ENCODE results near the gene PCDHGA8.

DNA sequence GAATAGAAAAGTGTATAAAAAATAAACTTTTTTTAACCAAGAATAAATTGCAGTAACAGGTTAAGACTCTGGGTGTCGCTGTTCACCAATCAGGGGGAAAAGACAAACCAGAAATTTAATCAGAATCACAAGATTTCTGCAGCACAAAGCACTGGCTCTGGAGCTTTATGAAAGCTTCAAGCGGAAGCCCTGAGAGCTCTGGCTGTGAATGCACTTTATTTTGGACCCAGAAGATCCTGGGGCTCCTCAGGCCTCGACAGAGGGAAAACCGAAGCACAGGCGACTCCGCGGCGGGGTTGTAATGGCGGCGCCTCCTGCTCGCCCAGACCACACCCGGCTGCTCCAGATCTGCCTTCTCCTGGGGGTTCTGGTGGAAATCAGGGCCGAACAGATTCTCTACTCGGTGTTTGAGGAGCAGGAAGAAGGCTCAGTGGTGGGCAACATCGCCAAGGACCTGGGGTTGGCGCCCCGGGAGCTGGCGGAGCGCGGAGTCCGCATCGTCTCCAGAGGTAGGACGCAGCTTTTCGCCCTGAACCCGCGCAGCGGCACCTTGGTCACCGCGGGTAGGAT lies 37.4 kb upstream of the PCDHGA8 start, which contains the start of gene PCDHGA4:
- TF ChIP-seq, protein P1, sequence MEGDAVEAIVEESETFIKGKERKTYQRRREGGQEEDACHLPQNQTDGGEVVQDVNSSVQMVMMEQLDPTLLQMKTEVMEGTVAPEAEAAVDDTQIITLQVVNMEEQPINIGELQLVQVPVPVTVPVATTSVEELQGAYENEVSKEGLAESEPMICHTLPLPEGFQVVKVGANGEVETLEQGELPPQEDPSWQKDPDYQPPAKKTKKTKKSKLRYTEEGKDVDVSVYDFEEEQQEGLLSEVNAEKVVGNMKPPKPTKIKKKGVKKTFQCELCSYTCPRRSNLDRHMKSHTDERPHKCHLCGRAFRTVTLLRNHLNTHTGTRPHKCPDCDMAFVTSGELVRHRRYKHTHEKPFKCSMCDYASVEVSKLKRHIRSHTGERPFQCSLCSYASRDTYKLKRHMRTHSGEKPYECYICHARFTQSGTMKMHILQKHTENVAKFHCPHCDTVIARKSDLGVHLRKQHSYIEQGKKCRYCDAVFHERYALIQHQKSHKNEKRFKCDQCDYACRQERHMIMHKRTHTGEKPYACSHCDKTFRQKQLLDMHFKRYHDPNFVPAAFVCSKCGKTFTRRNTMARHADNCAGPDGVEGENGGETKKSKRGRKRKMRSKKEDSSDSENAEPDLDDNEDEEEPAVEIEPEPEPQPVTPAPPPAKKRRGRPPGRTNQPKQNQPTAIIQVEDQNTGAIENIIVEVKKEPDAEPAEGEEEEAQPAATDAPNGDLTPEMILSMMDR (IDR thresholded peaks at IDR 0.05; ENCODE audit: low read depth, low read length, missing input control): no peak
- TF ChIP-seq YY1 (IDR thresholded peaks at IDR 0.05) (no peak), TAF1 (conservative IDR thresholded peaks at IDR 0.05) (no peak), ATF3 (IDR thresholded peaks at IDR 0.05) (no peak), SP1 (IDR thresholded peaks at IDR 0.05) (no peak), FOXA1 (IDR thresholded peaks at IDR 0.05) (no peak), ZBTB33 (IDR thresholded peaks at IDR 0.05) (no peak), JUND (IDR thresholded peaks at IDR 0.05) (no peak), GABPA (IDR thresholded peaks at IDR 0.05 in 1 of 2, conservative IDR thresholded peaks at IDR 0.05 in 1 of 2) (no peak), REST (IDR thresholded peaks at IDR 0.05) (no peak), RAD21 (IDR thresholded peaks at IDR 0.05) (no peak)

Measured in liver (tissue), 3 donors.